ENCODE data around the gene ARHGAP44.

ARHGAP44 gene

DNA sequence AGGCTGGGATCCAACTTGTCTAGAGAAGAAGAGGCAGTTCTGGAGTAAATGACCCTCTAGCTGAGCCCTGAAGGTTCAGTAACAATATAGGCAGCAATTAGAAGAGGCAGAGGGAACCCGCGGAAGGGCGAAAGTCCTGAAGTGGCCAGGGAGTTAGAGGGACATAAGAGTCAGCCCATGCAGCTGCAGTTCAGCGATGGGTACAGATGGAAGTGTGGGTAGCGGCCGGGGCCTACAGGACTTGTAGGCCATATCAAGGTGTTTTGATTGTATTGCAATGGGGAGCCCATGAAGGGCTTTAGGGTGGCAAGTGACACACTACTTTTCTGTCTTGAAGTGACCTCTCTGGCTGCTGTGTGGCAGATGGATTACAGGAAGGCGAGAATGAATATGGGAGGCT is 225.5 kb downstream of the ARHGAP44 start:
- Mint-ChIP-seq H3K27me3 (no peaks in the 10 kb centered on the region), H3K27ac (peak overlapping the region; percentile 66), H3K9me3 (no peaks in the 10 kb centered on the region), H3K4me3 (no peak overlapping the region), H3K4me1 (ENCODE audit: low read depth) (peaks cover 44% of the 10 kb centered on the region), H3K36me3 (ENCODE audit: low read depth) (peaks cover 83% of the 10 kb centered on the region)
- no peak for DNase-seq

DNA sequence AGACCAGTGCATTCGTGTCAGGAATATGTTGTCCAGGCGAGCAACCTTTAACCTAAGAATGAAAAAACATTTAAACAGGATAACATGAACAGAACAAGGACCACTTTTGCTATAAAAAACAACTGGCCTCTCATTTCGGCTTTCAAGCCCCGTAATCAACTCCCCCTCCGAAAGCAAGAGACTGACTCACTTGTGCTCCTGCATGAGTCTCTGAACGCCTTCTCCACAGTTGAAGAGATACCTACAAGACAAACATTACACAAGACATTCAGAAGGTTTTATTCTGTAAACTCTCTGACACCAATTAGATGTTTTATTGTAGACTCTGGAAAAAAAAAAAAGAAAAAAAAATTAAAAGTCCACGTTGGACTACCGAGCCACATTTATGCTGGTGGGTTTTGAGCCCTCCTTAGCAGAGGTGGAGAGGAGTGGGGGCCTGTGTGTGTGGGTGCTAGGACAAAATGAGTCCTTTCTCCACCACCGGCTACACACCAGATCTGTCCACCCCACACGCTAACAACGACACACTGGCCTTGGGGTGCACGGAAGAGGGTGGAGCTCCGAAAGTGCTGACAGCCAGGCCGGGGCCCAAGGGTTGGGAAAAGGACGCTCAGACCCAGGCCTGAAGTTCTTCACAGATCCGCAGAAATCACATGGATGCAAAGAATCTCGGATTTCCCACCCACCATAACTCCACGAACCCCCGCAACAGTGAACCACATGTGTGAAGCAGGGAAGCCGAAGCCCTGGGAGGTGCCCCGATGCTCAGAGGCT is 227.8 kb downstream of the ARHGAP44 start:
- H3K27ac Mint-ChIP-seq, result peak overlapping the region; percentile 99
- H3K4me1 Mint-ChIP-seq (ENCODE audit: low read depth), result peaks cover 42% of the 10 kb centered on the region
- H3K27me3 Mint-ChIP-seq, result no peaks in the 10 kb centered on the region
- no peaks in the 10 kb centered on the region for H3K9me3 Mint-ChIP-seq
- peaks cover 60% of the 10 kb centered on the region for H3K36me3 Mint-ChIP-seq (ENCODE audit: low read depth)
- DNase-seq, result no peak
- H3K4me3 Mint-ChIP-seq, result peak overlapping the region; percentile 94

DNA sequence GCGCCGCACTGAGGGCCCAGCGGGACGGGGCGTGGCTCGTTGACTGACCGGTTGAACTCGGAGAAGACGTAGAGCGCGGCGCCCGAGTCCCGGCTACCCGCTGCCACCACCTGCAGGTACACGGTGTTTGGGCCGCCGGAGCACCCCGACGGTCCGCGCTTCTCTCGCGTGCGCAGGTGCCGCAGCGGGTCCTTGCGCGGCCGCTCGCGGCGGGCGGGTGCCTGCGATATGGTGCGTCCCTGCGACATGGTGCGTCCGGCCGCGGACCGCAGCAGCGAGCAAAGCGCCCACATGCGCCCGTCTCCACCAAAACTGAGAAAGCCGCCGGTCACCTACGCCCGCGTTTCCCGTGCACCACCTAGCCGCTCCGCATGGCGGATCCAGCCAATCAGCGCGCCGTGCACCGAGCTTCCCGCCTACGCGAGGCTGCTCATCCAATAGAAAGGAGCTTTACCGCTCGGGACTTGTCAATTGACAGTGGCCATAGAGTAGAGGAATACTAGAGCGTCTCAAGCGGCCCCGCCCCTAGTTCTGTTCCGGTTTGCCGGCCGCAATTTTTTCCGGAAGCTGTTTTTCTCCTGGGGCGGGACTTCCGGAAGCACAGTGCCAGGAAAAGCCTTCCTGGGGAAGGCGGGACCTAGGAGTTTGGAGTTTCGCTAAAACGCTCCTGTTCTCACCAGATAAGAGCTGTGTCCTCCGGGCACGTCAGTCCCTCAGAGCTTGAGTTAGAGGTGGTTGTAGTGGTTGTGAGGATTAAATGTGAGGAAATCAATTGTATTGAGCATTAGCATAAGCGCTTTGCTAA is 228.6 kb downstream of the ARHGAP44 start, which contains the start of gene ELAC2:
ELAC2 (minus strand) TSS at position 373 of the 805 bp plus-strand sequence; CDS start at position 293, 80 bp downstream.
- peak within 1 kb of the TSS; percentile 94 for H3K4me3 Mint-ChIP-seq

DNA sequence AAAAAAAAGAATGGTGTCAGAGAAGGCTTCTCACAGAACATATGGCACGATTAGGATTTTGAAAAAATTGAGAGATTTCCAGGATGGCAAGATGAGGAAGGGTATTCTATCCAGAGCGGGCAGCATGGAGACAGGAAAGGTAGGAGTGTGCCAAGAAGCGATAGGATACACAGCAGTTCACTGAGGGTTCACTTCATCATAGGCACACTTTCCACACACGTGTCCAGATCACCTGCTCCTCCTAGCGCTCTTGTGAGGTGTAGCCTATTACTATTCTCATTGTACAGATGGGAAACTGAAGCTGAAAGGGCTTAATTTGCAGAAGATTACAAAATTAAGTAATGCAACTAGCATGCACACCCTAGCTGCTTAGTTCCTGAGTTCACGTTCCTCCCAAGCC is 234.7 kb downstream of the ARHGAP44 start:
- DNase-seq, result no peak
- no peaks in the 10 kb centered on the region for H3K9me3 Mint-ChIP-seq
- no peak overlapping the region for H3K4me3 Mint-ChIP-seq
- no peaks in the 10 kb centered on the region for H3K36me3 Mint-ChIP-seq (ENCODE audit: low read depth)
- no peak overlapping the region for H3K27ac Mint-ChIP-seq
- H3K27me3 Mint-ChIP-seq, result peaks cover 11% of the 10 kb centered on the region
- peaks cover 4% of the 10 kb centered on the region for H3K4me1 Mint-ChIP-seq (ENCODE audit: low read depth)

More for the DNA sequence above, 228.6 kb downstream of the ARHGAP44 start, which contains the start of gene ELAC2:
- DNase-seq, result peak; percentile 95
- H3K36me3 Mint-ChIP-seq (ENCODE audit: low read depth), result peaks cover 52% of the 10 kb centered on the region
- no peaks in the 10 kb centered on the region for H3K27me3 Mint-ChIP-seq
- H3K9me3 Mint-ChIP-seq, result no peaks in the 10 kb centered on the region
- peaks cover 42% of the 10 kb centered on the region for H3K4me1 Mint-ChIP-seq (ENCODE audit: low read depth)
- H3K27ac Mint-ChIP-seq, result peak within 1 kb of the TSS; percentile 99

DNA sequence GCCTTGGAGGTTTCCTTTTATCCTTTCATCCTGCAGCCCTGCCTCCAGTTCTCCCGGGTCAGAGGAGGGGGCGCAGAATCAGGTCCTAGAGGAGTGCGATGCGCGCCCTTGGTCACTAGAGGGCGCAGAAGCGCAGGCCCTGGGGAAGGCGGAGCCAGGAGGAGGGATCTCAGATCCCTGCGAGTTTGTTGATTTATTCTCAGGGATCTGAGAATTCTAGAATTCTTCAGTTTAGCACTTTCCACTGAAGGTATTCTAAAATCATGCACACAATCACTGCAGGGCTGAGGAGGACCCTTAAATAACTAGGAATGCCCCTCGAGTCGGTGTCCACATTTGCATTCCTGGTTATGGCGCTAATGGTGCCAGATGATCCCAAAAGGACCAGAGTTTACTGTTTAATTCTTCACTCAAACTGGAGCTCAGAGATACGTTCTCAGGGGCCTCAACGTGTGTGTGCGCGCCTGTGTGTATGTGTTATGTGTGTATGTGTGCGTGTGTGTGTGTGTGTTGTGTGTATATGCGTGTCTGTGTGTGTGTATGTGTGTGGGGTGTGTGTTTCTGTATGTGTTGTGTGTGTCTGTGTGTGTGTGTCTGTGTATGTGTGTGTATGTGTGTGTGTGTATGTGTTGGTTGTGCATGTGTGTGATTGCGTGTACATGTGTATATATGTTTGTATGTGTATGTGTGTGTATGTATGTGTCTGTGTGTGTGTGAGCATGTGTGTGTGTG is 235.4 kb downstream of the ARHGAP44 start:
- Mint-ChIP-seq H3K4me3 (no peak overlapping the region), H3K27ac (no peak overlapping the region), H3K27me3 (peaks cover 11% of the 10 kb centered on the region), H3K4me1 (ENCODE audit: low read depth) (peaks cover 4% of the 10 kb centered on the region), H3K9me3 (no peaks in the 10 kb centered on the region), H3K36me3 (ENCODE audit: low read depth) (no peaks in the 10 kb centered on the region)
- DNase-seq, result peak; percentile 79

DNA sequence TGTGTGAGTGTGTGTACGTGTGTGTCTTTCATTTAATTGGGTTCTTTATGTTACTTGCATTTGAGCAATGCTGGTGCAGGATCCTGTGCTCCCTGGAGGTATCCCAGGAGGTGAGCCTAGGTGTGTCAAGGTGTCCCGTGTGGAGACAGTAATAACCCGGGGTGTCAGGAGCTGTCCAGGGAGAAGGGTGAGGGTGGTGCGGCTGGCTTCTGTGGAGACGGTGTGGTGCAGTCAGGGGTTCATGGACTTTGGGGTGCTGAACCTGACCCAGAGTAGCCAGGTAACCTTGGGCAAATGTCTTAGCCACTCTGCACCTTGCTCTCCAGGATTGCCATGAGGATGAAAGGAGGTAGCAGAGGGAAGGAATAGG is 235.9 kb downstream of the ARHGAP44 start:
- no peak for DNase-seq
- Mint-ChIP-seq H3K36me3 (ENCODE audit: low read depth) (no peaks in the 10 kb centered on the region), H3K27ac (no peak overlapping the region), H3K9me3 (no peaks in the 10 kb centered on the region), H3K4me3 (no peak overlapping the region), H3K4me1 (ENCODE audit: low read depth) (peaks cover 4% of the 10 kb centered on the region), H3K27me3 (peaks cover 11% of the 10 kb centered on the region)

DNA sequence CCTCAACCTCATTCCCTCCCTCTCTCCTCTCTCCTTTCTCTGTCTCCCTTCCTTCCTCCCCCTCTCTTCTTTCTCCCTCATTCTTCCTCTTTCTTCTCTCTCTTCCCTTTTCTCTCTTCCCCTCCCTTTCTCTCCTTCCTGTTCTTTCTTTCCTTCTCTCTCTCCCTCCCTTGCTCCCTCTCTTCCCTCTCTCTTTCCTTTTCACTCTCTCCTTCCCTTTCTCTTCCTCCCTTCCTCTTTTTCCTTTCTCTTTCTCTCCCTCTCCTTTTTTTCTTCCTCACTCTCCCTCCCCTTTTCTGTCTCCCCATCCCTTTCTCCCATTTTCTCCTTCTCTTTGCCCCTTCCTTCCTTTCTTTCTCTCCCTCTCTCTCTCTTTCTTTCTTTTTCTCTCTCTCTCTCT is 236.4 kb downstream of the ARHGAP44 start:
- H3K36me3 Mint-ChIP-seq (ENCODE audit: low read depth), result no peaks in the 10 kb centered on the region
- H3K27ac Mint-ChIP-seq, result no peak overlapping the region
- H3K9me3 Mint-ChIP-seq, result no peaks in the 10 kb centered on the region
- DNase-seq, result no peak
- peaks cover 11% of the 10 kb centered on the region for H3K27me3 Mint-ChIP-seq
- H3K4me3 Mint-ChIP-seq, result no peak overlapping the region
- H3K4me1 Mint-ChIP-seq (ENCODE audit: low read depth), result peaks cover 4% of the 10 kb centered on the region

DNA sequence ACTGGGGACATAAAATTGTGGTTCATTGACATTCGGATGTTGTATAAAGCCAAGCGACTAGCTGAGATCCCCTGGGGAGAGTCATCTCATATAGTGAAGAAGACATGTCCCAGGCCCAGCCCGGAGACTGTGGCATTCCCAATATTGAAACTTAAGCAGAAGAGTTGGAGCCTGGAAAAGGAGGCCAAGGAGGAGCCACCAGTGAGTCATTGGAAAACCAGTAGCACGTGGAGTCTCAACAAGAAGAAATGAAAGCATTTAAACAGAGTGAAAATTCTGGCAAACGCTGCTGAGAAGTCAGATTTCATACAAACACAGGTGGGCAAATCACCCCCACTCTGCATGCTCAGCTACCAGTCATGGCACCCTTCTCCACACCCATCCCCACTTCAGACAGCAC is 237.9 kb downstream of the ARHGAP44 start:
- DNase-seq, result no peak
- H3K4me3 Mint-ChIP-seq, result no peak overlapping the region
- no peak overlapping the region for H3K27ac Mint-ChIP-seq
- H3K36me3 Mint-ChIP-seq (ENCODE audit: low read depth), result no peaks in the 10 kb centered on the region
- H3K9me3 Mint-ChIP-seq, result no peaks in the 10 kb centered on the region
- H3K4me1 Mint-ChIP-seq (ENCODE audit: low read depth), result peaks cover 10% of the 10 kb centered on the region
- H3K27me3 Mint-ChIP-seq, result peaks cover 11% of the 10 kb centered on the region

DNA sequence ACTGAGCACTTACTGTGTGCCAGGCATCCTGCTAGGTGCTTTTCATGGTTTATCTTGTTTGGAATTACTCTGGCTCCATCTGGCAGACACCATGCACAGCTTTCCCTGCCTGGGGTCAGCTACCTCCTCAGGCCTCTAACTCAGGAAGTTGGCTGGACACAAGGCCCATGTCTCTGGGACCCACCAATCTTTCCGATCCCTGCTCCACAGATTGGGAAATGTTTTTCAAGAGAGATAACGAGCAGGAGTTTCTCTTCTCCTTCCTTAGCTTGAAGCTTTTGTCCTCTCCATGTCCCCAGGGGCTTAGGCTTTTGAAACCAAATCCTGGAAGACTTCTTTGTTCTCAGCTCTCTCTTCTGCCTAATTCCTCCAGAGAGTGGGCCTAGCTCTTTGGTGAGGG is 240.0 kb downstream of the ARHGAP44 start:
- Mint-ChIP-seq H3K4me3 (no peak overlapping the region), H3K4me1 (ENCODE audit: low read depth) (peaks cover 9% of the 10 kb centered on the region), H3K9me3 (no peaks in the 10 kb centered on the region), H3K27ac (no peak overlapping the region), H3K36me3 (ENCODE audit: low read depth) (no peaks in the 10 kb centered on the region), H3K27me3 (peaks cover 11% of the 10 kb centered on the region)
- DNase-seq, result no peak

DNA sequence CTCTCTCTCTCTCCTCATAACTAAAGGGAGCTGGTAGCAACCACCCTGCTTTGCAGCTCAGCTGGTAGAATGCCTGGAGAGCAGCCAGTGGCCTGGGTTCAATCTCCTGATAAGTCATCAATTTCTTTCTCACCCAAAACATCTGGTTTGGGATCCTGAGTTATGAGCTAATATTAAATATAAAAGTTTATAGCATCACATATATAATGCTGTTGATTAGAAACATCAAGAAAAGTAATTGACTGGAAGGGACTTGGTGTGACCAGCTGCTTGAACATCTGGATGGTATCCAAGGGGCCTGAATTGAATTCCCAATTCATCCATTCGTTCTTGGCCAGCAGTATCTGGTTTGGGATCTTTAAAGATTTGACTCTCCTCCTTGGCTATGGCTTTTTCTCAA is 240.8 kb downstream of the ARHGAP44 start:
- Mint-ChIP-seq H3K4me1 (ENCODE audit: low read depth) (peaks cover 6% of the 10 kb centered on the region), H3K27ac (no peak overlapping the region)

DNA sequence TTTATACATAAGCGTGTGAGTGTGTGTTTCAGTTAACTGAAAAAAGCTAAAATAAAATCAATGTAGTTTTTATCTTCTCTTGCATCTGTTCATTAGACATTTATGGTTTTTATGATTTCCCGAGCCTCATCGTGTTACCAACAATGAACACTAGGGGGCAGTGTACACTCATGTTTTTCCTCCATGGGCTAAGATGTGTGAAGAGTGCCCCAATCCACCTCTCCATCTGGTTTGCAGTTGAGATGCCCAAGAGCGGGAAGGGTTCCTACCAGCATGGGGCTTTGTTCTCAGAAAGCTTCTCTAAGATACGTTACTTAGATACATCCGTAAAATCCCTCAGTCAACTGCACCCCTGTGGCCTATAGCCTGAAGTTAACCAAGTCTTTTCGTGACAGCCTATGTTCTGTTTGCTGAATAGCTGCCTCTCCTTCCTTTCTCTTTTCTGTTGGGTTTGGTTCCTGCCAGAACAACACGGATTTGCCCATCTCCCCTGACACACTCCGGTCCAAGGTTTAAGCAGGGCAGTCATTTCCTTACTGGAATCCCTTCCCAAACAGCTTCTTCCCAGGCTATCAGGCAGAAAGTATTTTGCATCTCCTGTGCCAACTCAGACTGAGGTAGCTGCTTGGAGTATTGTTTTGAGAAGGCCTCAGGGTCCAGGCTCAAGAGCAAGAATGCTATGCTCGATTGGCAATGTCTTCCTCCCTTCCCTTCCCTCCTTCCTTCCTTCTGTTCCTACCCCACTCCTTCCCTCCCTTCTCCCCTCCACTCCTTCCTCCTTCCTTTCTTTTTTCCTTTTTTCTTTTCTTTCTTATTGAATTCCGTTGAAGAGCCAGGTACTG is 241.4 kb downstream of the ARHGAP44 start:
- Mint-ChIP-seq H3K36me3 (ENCODE audit: low read depth) (no peaks in the 10 kb centered on the region), H3K9me3 (peaks cover 4% of the 10 kb centered on the region), H3K27me3 (peaks cover 11% of the 10 kb centered on the region), H3K4me3 (no peak overlapping the region), H3K4me1 (ENCODE audit: low read depth) (peaks cover 6% of the 10 kb centered on the region), H3K27ac (no peak overlapping the region)
- DNase-seq, result peak; percentile 43

More for the DNA sequence above, 240.8 kb downstream of the ARHGAP44 start:
- no peak for DNase-seq
- no peaks in the 10 kb centered on the region for H3K9me3 Mint-ChIP-seq
- H3K27me3 Mint-ChIP-seq, result peaks cover 11% of the 10 kb centered on the region
- no peak overlapping the region for H3K4me3 Mint-ChIP-seq
- H3K36me3 Mint-ChIP-seq (ENCODE audit: low read depth), result no peaks in the 10 kb centered on the region

DNA sequence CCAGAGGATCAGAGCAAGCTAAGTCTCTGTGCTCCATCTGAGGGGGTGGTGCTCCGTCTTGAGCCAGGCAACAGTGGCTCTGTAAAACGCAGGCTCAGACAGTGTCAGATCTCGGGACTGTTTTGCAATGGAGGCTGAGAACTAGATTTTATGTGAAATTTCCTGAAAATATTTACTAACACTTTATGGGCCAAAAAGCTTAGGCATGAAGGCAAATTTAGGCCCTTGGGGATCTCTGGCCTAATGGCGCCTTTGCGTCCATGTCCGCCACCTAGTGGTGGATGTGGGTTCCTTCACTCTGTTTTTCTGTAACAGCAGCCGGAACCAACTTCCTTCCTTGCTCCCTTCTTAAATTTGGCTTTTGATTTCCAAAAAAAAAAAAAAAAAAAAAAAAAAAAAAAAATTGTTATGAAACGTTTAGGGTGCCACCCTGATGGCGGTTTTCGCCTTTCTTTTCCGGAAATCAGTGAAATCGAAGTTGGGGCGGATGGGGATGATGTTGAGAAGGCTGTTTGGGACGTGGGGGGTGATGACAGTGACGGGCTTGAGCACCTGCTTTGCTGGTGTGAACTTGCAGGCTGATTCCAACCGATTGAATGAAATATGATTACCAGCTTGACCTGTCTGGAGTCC is 242.5 kb downstream of the ARHGAP44 start:
- no peaks in the 10 kb centered on the region for H3K36me3 Mint-ChIP-seq (ENCODE audit: low read depth)
- DNase-seq, result peak; percentile 50
- no peak overlapping the region for H3K4me3 Mint-ChIP-seq
- peaks cover 5% of the 10 kb centered on the region for H3K27me3 Mint-ChIP-seq
- peaks cover 6% of the 10 kb centered on the region for H3K4me1 Mint-ChIP-seq (ENCODE audit: low read depth)
- H3K27ac Mint-ChIP-seq, result no peak overlapping the region
- H3K9me3 Mint-ChIP-seq, result peaks cover 15% of the 10 kb centered on the region

DNA sequence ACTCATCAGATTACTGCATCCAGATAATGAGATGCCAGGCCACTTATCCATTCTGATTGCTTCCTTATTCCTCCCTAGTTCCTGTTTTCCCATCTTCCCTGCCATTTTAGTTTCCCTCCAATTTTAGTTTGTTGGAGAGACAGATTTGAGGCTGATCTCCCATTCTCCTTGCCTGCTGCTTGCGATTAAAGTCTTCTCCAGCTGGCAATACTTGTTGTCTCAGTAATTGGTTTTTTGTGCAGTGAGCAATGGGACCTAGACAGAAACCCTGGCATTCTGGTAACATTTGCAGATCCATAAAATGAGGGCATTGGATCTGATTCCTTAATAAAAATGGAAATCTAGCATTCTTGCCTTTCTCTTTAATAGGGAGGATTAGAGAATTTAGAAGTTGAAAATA is 246.1 kb downstream of the ARHGAP44 start:
- no peak overlapping the region for H3K27ac Mint-ChIP-seq
- H3K36me3 Mint-ChIP-seq (ENCODE audit: low read depth), result no peaks in the 10 kb centered on the region
- peaks cover 3% of the 10 kb centered on the region for H3K27me3 Mint-ChIP-seq
- no peak for DNase-seq
- peaks cover 19% of the 10 kb centered on the region for H3K9me3 Mint-ChIP-seq
- H3K4me1 Mint-ChIP-seq (ENCODE audit: low read depth), result peaks cover 6% of the 10 kb centered on the region
- no peak overlapping the region for H3K4me3 Mint-ChIP-seq
